Coronary artery (tissue), 2 donors: ENCODE data around the gene ST3GAL4.
A peak's percentile ranks its signal among the peaks of the same experiment; 100 is the strongest.
"Not testable (repeated sequence)": the region's sequence is repeated elsewhere in the genome, so short reads cannot be mapped to it uniquely, and the experiment has no call there.

Source experiments
- DNase-seq: peaks from one replicate; pipeline ENCODE4 v3.0.0-alpha.2; 2017; ENCODE audit warnings: low spot score
- H3K27ac ChIP-seq, 2 donors: fragments of 200-600 bp; sonication (generic); one replicate each; pipeline ENCODE4 v1.5.1; 2016 to 2019
- H3K4me3 ChIP-seq: fragments of 200-600 bp; sonication (generic); 2 replicates; pipeline ENCODE4 v1.5.1; 2016; ENCODE audit warnings: mild to moderate bottlenecking, moderate library complexity
- TF ChIP-seq, protein P1 (sequence below): fragments of 200-600 bp; sonication (generic); IDR thresholded peaks from one replicate; pipeline ENCODE4 v1.5.1; 2019; ENCODE audit warnings: antibody characterized with exemption

ST3GAL4 gene

GRCh38 chr11:126341760-126342161 is 13.7 kb upstream of the ST3GAL4 start:
- H3K27ac ChIP-seq: no peak overlapping the region
- TF ChIP-seq, protein P1, sequence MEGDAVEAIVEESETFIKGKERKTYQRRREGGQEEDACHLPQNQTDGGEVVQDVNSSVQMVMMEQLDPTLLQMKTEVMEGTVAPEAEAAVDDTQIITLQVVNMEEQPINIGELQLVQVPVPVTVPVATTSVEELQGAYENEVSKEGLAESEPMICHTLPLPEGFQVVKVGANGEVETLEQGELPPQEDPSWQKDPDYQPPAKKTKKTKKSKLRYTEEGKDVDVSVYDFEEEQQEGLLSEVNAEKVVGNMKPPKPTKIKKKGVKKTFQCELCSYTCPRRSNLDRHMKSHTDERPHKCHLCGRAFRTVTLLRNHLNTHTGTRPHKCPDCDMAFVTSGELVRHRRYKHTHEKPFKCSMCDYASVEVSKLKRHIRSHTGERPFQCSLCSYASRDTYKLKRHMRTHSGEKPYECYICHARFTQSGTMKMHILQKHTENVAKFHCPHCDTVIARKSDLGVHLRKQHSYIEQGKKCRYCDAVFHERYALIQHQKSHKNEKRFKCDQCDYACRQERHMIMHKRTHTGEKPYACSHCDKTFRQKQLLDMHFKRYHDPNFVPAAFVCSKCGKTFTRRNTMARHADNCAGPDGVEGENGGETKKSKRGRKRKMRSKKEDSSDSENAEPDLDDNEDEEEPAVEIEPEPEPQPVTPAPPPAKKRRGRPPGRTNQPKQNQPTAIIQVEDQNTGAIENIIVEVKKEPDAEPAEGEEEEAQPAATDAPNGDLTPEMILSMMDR: no peak
- no peak overlapping the region for H3K4me3 ChIP-seq
- DNase-seq: no peak

- TF ChIP-seq, protein P1: no peak
- Histone ChIP-seq H3K4me3 (no peak overlapping the region), H3K27ac (no peak overlapping the region)
- no peak for DNase-seq
These were observed 12.4 kb upstream of the ST3GAL4 start for GRCh38 chr11:126343051-126343450.

- H3K27ac ChIP-seq: peak overlapping the region in 1 of 2 donors; percentile 83
These were observed 11.1 kb upstream of the ST3GAL4 start for GRCh38 chr11:126344141-126345080.

GRCh38 chr11:126345283-126345682 is 10.2 kb upstream of the ST3GAL4 start:
- DNase-seq: no peak

More at GRCh38 chr11:126344141-126345080, 11.1 kb upstream of the ST3GAL4 start:
- no peak for DNase-seq
- TF ChIP-seq, protein P1: no peak
- H3K4me3 ChIP-seq: no peak overlapping the region

DNA sequence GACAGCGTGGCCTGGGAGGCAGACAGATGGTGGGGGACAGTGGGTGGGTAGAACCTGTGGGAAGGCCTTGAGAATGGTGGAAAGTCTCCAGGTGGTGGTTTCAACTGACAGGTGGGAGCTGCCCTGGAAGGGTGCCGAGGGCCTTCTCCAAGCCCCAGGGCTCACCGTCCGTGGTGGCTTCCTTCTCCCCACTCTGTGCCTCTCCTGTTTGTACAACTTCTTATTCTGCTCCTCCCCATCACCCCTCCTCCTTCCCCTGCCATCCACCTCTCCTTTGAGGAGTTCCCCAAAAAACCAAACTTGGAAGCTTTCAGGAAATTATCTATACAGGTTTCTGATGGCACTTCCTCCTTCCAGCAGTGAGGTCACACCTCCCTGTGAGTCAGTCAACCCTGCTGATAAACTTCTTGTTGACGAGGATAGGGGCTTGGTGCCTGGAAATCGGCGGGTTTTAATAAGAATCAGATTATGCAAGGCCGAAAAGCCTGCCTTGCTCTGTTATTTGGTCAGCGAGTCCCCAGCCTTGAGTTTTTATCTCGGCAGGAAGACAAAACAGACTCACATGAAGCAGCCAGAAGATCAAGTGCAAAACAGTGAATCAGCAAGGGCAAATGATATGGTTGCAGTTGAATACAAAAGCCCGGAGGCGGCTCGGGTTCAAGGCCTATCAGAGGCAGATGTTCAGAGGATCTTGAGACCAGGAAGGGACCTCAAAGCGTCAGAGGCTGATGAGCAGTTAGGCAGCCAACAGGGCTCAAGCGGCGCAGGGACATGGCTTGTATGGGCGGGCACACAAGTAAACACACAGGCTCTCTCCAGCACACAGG is 9.5 kb upstream of the ST3GAL4 start:
- TF ChIP-seq, protein P1: no peak
- Histone ChIP-seq H3K27ac (peak overlapping the region; percentile 62 to 83), H3K4me3 (no peak overlapping the region)
- no peak for DNase-seq

More at GRCh38 chr11:126345283-126345682, 10.2 kb upstream of the ST3GAL4 start:
- TF ChIP-seq, protein P1: no peak
- Histone ChIP-seq H3K27ac (peak overlapping the region; percentile 62 to 83), H3K4me3 (no peak overlapping the region)

GRCh38 chr11:126346586-126346940 is 8.9 kb upstream of the ST3GAL4 start:
- TF ChIP-seq, protein P1: no peak
- H3K4me3 ChIP-seq: no peak overlapping the region
- H3K27ac ChIP-seq: peak overlapping the region; percentile 62 to 83
- DNase-seq: no peak

DNA sequence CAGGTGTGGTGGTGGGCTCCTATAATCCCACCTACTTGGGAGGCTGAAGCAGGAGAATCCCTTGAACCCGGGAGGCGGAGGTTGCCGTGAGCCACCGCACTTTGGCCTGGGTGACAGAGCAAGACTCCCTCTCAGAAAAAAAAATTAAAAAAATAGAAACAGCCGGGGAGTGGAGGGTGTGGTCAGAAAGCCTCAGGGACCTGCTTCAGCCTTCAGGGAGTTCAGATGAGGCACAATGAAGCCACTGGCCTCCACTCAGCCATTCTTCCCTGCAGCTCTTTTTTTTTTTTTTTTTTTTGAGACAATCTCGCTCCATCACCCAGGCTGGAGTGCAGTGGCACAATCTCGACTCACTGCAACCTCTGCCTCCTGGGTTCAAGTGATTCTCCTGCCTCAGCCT is 8.5 kb upstream of the ST3GAL4 start:
- H3K27ac ChIP-seq: peak overlapping the region; percentile 62 to 86
- not testable (repeated sequence) for H3K4me3 ChIP-seq, DNase-seq
